ENCODE measurements around the gene PRH1. TPM values are rescaled to one million over a fixed set of nuclear protein-coding genes. Genes with fewer than 3 reads are reported as not detected.

The PRH1 gene
- total RNA-seq: 10 to 100 TPM; 13.5 to 23.0 TPM

DNA sequence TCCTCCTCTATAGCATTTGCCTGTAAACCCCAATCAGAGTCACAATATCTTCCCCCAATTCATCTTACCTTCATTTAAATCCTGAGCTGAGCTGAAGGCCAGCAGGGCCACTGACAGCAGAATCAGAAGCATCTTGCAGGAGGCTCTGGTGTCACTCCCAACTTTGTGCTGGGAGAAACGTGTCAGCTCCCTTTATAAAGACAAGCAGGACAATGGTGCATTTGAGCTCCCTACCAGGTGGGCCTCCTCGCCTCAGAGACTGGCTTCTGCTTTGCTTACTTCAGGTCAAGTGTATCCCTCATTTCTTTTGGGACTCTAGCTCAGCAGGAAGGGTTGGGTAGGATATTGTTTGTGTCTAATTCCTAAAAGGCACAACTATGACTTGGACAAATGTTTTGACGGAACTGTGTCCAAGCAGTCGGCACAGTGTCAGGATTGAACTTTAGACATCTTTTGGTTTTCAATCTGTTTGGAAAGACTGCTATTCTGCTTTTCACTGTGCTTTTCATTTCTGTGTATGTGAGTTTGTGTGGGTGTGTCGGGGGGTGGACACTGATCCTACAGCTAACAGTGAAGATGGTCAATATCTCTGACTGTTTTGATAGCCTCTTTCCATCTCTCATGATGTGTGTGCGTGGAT is at the start of gene PRH1:
Gene PRH1 (minus strand): TSS at position 170 of the 640 bp plus-strand sequence. CDS start 38 bp downstream, at position 132.
- H3K9me3 Mint-ChIP-seq (ENCODE audit: low read depth): no peaks in the 10 kb centered on the region
- no peak within 1 kb of the TSS for H3K4me3 Mint-ChIP-seq
- no peaks in the 10 kb centered on the region for H3K4me1 Mint-ChIP-seq
- H3K27me3 Mint-ChIP-seq: no peaks in the 10 kb centered on the region
- no peak for DNase-seq
- peaks cover 6% of the 10 kb centered on the region for H3K36me3 Mint-ChIP-seq
- ATAC-seq: no peak
- CTCF ChIA-PET: interaction anchor here (1.6 kb wide), 1 partner anchor 33 kb away, joined by 3 read pairs; no protein-coding TSS in a partner anchor
- H3K27ac Mint-ChIP-seq: no peak within 1 kb of the TSS

DNA sequence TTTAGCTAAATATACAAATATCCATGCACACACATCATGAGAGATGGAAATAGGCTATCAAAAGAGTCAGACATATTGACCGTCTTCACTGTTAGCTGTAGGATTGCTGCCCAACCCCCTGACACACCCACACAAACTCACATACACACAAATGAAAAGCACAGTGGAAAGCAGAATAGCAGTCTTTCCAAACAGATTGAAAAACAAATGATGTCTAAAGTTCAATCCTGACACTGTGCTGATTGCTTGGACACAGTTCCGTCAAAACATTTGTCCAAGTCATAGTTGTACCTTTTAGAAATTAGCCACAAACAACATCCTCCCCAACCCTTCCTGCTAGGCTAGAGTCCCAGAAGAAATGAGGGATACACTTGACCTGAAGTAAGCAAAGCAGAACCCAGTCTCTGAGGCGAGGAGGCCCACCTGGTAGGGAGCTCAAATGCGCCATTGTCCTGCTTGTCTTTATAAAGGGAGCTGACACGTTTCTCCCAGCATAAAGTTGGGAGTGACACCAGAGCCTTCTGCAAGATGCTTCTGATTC is 44.8 kb upstream of the PRH1 start, which contains the start of gene PRH2:
Gene PRH2 (plus strand): TSS at position 491 of the 541 bp plus-strand sequence. CDS start 38 bp downstream, at position 529.
- Mint-ChIP-seq H3K36me3 (no peaks in the 10 kb centered on the region), H3K27me3 (no peaks in the 10 kb centered on the region), H3K4me1 (no peaks in the 10 kb centered on the region), H3K27ac (no peak within 1 kb of the TSS), H3K4me3 (no peak within 1 kb of the TSS), H3K9me3 (ENCODE audit: low read depth) (no peaks in the 10 kb centered on the region)
- DNase-seq (no peak), ATAC-seq (no peak)
- CTCF ChIA-PET: no interaction called here

DNA sequence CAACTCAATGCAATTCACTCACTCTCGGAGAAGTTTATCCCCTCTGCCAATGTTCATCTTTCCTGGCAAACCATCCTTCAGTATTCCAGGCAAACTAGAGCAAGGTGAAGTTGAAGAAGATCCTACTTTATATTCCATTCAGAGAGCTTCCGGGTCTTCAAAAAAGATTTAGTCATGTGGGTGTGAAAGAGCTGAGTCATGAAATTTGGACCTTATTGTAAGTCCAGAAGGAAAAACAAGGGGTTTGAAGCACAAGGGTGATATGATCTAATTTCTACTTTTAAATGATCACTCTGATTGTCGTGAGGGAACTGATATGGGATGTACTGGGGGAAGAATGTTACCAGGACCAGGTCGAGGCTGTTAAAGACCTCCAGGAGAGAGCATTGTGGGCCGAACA is 42.2 kb upstream of the PRH1 start:
- Mint-ChIP-seq H3K27me3 (no peaks in the 10 kb centered on the region), H3K36me3 (no peaks in the 10 kb centered on the region), H3K4me1 (no peaks in the 10 kb centered on the region), H3K4me3 (no peak overlapping the region), H3K27ac (no peak overlapping the region), H3K9me3 (ENCODE audit: low read depth) (no peaks in the 10 kb centered on the region)
- DNase-seq (no peak), ATAC-seq (no peak)
- CTCF ChIA-PET: no interaction called here

DNA sequence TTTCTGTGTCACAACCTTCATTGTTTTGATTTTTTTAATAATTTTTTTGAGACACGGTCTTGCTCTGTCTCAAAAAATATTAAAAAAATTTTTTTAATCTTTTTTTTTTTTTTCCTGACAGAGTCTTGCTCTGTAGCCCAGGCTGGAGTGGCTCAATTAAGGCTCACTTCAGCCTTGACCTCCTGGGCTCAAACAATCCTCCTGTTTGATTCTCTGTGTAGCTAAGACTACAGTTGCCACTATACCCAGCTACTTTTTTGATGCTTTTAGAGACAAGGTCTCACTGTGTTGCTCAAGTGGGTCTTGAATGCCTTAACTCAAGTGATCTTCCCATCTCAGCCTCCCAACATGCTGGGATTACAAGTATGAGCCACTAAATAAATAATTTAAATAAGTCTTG is 35.8 kb upstream of the PRH1 start:
- H3K4me3 Mint-ChIP-seq: no peak overlapping the region
- H3K36me3 Mint-ChIP-seq: no peaks in the 10 kb centered on the region
- CTCF ChIA-PET: interaction anchor here (0.7 kb wide), 2 partner anchors 14 to 141 kb away, joined by 3 to 4 read pairs; no protein-coding TSS in a partner anchor

DNA sequence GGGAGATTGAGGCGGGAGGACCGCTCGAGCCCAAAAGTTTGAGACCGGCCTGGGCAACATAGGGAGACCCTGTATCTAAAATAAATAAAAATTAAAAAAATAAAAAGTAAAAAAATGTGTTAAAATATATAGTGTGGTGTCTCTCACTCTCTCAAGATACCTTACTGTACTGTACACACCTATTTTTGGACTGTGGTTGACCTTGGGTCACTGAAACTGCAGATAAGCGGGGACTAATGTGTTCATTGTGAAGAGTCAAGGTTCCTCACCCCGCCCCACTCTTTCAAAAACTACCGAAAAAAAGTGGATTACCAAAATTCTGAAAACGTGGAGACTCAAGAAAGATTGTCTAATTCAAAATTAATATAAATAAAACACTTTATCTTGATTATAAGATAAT is 26.3 kb upstream of the PRH1 start:
- DNase-seq (no peak), ATAC-seq (no peak)
- no peak overlapping the region for H3K27ac Mint-ChIP-seq
- no peaks in the 10 kb centered on the region for H3K9me3 Mint-ChIP-seq (ENCODE audit: low read depth)
- no peak overlapping the region for H3K4me3 Mint-ChIP-seq
- no peaks in the 10 kb centered on the region for H3K4me1 Mint-ChIP-seq
- H3K36me3 Mint-ChIP-seq: peaks cover 2% of the 10 kb centered on the region
- no peaks in the 10 kb centered on the region for H3K27me3 Mint-ChIP-seq
- CTCF ChIA-PET: no interaction called here

More for the DNA sequence above, 35.8 kb upstream of the PRH1 start:
- Mint-ChIP-seq H3K4me1 (no peaks in the 10 kb centered on the region), H3K9me3 (ENCODE audit: low read depth) (no peaks in the 10 kb centered on the region), H3K27ac (no peak overlapping the region), H3K27me3 (no peaks in the 10 kb centered on the region)
- ATAC-seq (no peak), DNase-seq (no peak)

DNA sequence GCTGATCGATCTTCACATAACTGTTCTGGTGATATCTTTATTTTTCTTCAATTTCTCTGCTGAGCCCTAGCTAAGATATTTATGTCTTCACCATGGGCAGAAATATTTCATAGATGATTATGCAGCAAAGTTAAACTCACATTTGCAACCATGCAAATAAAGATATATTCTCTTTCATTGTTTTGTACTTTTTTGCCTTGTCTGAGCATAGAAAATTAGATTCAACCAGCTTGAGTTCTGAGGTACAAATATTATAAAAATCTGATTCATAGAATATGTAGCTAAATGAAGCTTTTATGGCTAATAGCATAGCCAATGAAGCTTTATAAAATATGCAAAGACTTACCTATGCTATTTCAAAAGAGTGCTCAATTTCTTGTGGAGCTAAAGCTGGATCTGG is 25.4 kb upstream of the PRH1 start, which contains the start of gene TAS2R13:
Gene TAS2R13 (minus strand): TSS at position 101 of the 400 bp plus-strand sequence. CDS start 264 bp downstream, outside the sequence.
- DNase-seq: no peak
- H3K4me1 Mint-ChIP-seq: no peaks in the 10 kb centered on the region
- H3K9me3 Mint-ChIP-seq (ENCODE audit: low read depth): peaks cover 5% of the 10 kb centered on the region
- CTCF ChIA-PET: no interaction called here
- no peaks in the 10 kb centered on the region for H3K27me3 Mint-ChIP-seq
- no peak within 1 kb of the TSS for H3K4me3 Mint-ChIP-seq
- peaks cover 8% of the 10 kb centered on the region for H3K36me3 Mint-ChIP-seq
- no peak for ATAC-seq
- no peak within 1 kb of the TSS for H3K27ac Mint-ChIP-seq

DNA sequence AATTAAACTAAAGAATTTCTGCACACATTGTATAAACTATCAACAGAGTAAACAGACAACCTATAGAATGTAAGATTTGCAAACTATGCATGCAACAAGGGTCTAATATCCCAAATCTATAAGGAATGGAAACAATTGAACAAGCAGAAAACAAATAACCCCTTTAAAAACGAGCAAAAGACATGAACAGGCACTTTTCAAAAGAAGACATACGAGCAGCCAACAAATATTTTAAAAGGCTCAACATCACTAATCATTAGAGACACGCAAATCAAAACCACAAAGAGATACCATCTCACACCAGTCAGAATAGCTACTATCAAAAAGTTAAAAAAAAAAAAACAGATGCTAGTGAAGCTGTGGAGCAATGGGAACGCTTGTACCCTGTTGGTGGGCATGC is 20.6 kb upstream of the PRH1 start:
- H3K27me3 Mint-ChIP-seq: no peaks in the 10 kb centered on the region
- CTCF ChIA-PET: no interaction called here
- H3K27ac Mint-ChIP-seq: no peak overlapping the region
- no peaks in the 10 kb centered on the region for H3K4me1 Mint-ChIP-seq
- ATAC-seq (no peak), DNase-seq (no peak)
- peaks cover 18% of the 10 kb centered on the region for H3K36me3 Mint-ChIP-seq
- peaks cover 14% of the 10 kb centered on the region for H3K9me3 Mint-ChIP-seq (ENCODE audit: low read depth)
- no peak overlapping the region for H3K4me3 Mint-ChIP-seq

DNA sequence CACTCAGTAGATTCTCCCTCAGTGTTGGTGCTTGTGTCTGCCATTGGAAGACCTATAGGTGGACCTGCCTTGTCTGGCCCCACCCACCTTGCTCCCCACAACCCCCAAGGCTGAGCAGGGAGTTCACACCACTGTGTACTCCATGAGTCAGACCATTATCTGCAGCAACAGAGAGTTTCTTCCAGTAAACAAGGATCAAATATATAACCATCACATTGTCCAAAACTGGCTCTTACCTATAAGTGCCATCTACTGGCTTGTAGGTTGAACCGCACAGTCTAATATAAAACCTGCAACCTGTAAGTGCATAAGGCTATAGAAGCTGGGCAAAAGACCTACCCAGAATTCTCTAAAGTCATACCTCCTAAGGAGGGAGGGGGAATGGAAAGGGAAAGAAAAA is 17.4 kb upstream of the PRH1 start:
- Mint-ChIP-seq H3K27me3 (no peaks in the 10 kb centered on the region), H3K4me1 (no peaks in the 10 kb centered on the region), H3K36me3 (peaks cover 22% of the 10 kb centered on the region), H3K4me3 (no peak overlapping the region), H3K9me3 (ENCODE audit: low read depth) (peaks cover 14% of the 10 kb centered on the region), H3K27ac (no peak overlapping the region)
- CTCF ChIA-PET: no interaction called here
- no peak for DNase-seq
- ATAC-seq: no peak

DNA sequence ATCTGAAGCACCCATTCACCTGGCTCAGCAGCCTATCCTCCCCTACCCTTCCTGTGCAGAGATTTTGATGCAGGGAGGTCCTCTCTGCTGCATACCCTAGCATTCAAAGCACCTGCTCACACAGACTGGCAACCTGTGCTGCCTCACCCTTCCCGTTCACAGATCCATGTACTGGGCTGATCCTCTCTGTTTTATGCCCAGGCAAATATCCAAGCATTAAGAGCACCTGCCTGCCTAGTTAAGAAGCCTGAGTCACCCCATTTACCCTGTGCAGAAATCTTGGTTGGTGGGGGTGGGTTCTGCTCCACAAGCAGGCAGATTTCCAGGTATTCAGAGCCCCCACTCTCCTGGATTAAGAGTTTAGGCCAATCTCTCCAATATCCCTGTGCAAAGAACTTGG is 16.9 kb upstream of the PRH1 start:
- CTCF ChIA-PET: no interaction called here
- Mint-ChIP-seq H3K27me3 (no peaks in the 10 kb centered on the region), H3K4me1 (no peaks in the 10 kb centered on the region), H3K27ac (no peak overlapping the region), H3K4me3 (no peak overlapping the region), H3K36me3 (peaks cover 22% of the 10 kb centered on the region), H3K9me3 (ENCODE audit: low read depth) (peaks cover 14% of the 10 kb centered on the region)
- DNase-seq: no peak
- ATAC-seq: no peak

DNA sequence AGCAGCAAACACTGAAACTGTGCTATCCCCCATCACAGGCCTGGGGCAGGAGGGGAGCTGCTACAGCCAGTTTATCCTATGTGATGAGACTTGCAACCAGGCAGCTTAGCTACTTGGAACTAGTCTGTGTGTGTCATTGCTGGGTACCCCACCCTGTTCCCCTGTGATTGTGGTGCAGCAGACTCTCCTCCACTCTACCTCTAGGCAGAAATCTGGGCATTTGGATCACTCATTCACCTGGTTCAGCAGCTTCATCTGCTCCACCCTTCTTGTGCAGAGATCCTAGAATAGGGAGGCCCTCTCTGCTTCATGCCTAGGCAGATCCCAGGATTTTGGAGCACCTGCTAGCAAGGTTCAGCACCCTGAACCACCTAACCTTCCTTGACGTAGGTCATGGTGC is 16.5 kb upstream of the PRH1 start:
- Mint-ChIP-seq H3K36me3 (peaks cover 22% of the 10 kb centered on the region), H3K27me3 (no peaks in the 10 kb centered on the region), H3K27ac (no peak overlapping the region), H3K4me3 (no peak overlapping the region), H3K9me3 (ENCODE audit: low read depth) (peaks cover 14% of the 10 kb centered on the region), H3K4me1 (no peaks in the 10 kb centered on the region)
- no peak for ATAC-seq
- DNase-seq: no peak
- CTCF ChIA-PET: no interaction called here

DNA sequence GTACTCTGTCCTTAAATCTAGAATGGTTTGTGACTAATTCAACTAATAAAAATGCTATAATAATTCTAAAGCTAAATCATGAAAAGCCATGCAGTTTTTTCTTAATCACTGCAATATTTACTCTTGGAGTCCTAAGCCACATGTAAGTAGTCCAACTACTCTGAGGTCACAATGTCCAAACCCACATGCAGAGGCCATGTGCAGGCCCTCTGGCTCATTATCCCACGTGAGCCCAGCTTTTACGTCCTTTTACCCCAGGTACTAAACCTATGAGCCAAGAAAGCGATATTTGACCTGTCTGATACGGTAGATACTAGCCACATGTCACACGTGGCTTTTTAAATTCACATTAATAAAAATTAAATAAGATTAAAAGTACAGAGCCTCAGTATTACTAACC is 12.8 kb upstream of the PRH1 start:
- Mint-ChIP-seq H3K9me3 (ENCODE audit: low read depth) (no peaks in the 10 kb centered on the region), H3K36me3 (peaks cover 8% of the 10 kb centered on the region), H3K27ac (no peak overlapping the region), H3K4me3 (no peak overlapping the region), H3K27me3 (no peaks in the 10 kb centered on the region), H3K4me1 (no peaks in the 10 kb centered on the region)
- no peak for DNase-seq
- no peak for ATAC-seq
- CTCF ChIA-PET: no interaction called here

DNA sequence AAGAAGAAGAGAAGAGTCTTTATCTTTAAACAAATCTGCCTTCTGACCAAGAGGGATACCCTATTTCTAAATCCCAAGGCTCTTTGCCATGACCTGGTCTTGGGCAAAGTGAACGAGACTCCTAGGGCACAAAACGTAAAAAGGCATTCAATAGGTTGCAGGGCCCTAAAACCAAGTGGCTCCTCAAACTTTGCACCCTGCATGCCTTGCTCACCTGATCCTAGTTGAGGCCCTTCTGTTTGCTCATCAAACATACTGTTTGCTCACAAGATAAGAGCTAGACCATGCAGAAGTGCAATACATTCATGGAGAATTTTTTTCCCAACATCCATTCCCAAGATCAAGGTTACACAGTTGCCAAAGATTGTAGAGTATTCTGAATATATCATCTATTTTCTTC is 7.9 kb upstream of the PRH1 start:
- CTCF ChIA-PET: no interaction called here
- no peak for DNase-seq
- no peaks in the 10 kb centered on the region for H3K9me3 Mint-ChIP-seq (ENCODE audit: low read depth)
- no peak overlapping the region for H3K27ac Mint-ChIP-seq
- no peaks in the 10 kb centered on the region for H3K27me3 Mint-ChIP-seq
- H3K36me3 Mint-ChIP-seq: peaks cover 6% of the 10 kb centered on the region
- no peak for ATAC-seq
- H3K4me3 Mint-ChIP-seq: no peak overlapping the region
- no peaks in the 10 kb centered on the region for H3K4me1 Mint-ChIP-seq

DNA sequence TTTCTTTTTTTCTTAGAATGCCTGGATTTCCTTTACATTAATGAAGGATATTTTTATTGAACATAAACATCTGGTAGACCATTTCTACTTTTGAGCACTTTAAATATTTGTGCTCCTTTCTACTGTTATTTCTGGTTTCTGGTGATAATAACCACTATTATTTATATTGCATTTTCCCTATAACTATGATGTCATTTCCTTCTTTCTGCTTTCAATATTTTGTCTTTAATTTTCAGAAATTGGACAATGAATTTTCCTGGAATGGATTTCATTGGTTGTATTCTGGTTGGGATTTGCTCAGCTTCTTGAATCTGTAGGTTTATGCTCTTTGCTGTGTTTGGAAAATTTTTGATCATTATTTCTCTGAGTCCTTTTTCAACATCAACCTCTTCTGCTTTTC is 5.2 kb upstream of the PRH1 start:
- DNase-seq (no peak), ATAC-seq (no peak)
- H3K9me3 Mint-ChIP-seq (ENCODE audit: low read depth): no peaks in the 10 kb centered on the region
- H3K36me3 Mint-ChIP-seq: peaks cover 6% of the 10 kb centered on the region
- H3K4me1 Mint-ChIP-seq: no peaks in the 10 kb centered on the region
- H3K4me3 Mint-ChIP-seq: no peak overlapping the region
- no peaks in the 10 kb centered on the region for H3K27me3 Mint-ChIP-seq
- H3K27ac Mint-ChIP-seq: no peak overlapping the region
- CTCF ChIA-PET: no interaction called here

DNA sequence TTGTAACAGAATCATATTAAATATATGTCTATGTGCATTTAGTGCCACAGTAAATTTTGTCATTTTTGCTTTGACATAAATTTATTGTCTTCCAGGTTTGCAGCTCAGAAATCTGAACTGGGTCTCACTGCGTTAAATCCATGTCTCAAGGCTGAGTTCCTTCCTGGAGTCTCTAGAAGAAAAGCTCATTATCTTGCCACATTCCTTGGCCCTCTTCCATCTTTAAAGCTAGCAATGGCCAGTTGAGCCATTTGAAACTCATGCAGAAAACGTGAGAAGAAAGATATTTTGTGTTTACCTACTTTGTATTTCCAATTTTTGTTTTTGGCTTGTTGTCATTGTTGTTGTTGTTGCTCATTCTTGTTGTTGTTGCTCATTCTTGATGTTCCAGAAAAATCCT is 10.7 kb downstream of the PRH1 start:
- no peak overlapping the region for H3K27ac Mint-ChIP-seq
- peaks cover 6% of the 10 kb centered on the region for H3K9me3 Mint-ChIP-seq (ENCODE audit: low read depth)
- H3K27me3 Mint-ChIP-seq: no peaks in the 10 kb centered on the region
- H3K36me3 Mint-ChIP-seq: peaks cover 15% of the 10 kb centered on the region
- no peaks in the 10 kb centered on the region for H3K4me1 Mint-ChIP-seq
- no peak overlapping the region for H3K4me3 Mint-ChIP-seq
- CTCF ChIA-PET: no interaction called here
- DNase-seq: no peak
- no peak for ATAC-seq

Data from activated CD8-positive, alpha-beta memory T cell treated with anti-CD3 and anti-CD28 coated beads, Interleukin-2, amount 10 ng/mL, durations not matched to agents 7 days and 5 days (primary cell).